ENCODE results near the gene NGFR. TPM values are rescaled to one million over a fixed set of nuclear protein-coding genes. Genes with fewer than 3 reads are reported as not detected.

The NGFR gene
- total RNA-seq, 4 donors from 2014 or later = 1.8 to 47.9 (median 9.9) TPM

GRCh38 chr17:49521471-49522356 lies 26.6 kb downstream of the NGFR start:
- DNase-seq = peak; percentile 52 to 58
- H3K36me3 ChIP-seq = no peaks in the 10 kb centered on the region
- no peaks in the 10 kb centered on the region for H3K27me3 ChIP-seq
- intact Hi-C loops (cut with DNase I; ENCODE audit: low total_unique reads) = no loop called here
- peaks cover 0 to 10% of the 10 kb centered on the region in 2 donors for H3K4me1 ChIP-seq
- peak overlapping the region; percentile 58 to 71 for H3K27ac ChIP-seq
- TF ChIP-seq POLR2A (IDR thresholded peaks at IDR 0.05) = no peak
- no peak for TF ChIP-seq CTCF (IDR thresholded peaks at IDR 0.05)
- no peak overlapping the region for H3K4me3 ChIP-seq
- H3K9me3 ChIP-seq = no peaks in the 10 kb centered on the region

GRCh38 chr17:49522357-49522890 lies 27.3 kb downstream of the NGFR start:
- DNase-seq = peak in 1 of 2 donors; percentile 11
- Histone ChIP-seq H3K4me3 (no peak overlapping the region), H3K27ac (peak overlapping the region; percentile 58 to 71), H3K4me1 (peaks cover 0 to 5% of the 10 kb centered on the region in 2 donors), H3K9me3 (no peaks in the 10 kb centered on the region), H3K36me3 (no peaks in the 10 kb centered on the region), H3K27me3 (no peaks in the 10 kb centered on the region)
- TF ChIP-seq POLR2A (IDR thresholded peaks at IDR 0.05) = no peak
- no peak for TF ChIP-seq CTCF (IDR thresholded peaks at IDR 0.05)
- intact Hi-C loops (cut with DNase I; ENCODE audit: low total_unique reads) = no loop called here

- Histone ChIP-seq H3K36me3 (no peaks in the 10 kb centered on the region), H3K9me3 (no peaks in the 10 kb centered on the region), H3K27ac (no peak overlapping the region), H3K27me3 (no peaks in the 10 kb centered on the region), H3K4me3 (no peak overlapping the region), H3K4me1 (peaks cover 0 to 5% of the 10 kb centered on the region in 2 donors)
- DNase-seq = no peak
- intact Hi-C loops (cut with DNase I; ENCODE audit: low total_unique reads) = no loop called here
- no peak for TF ChIP-seq CTCF (IDR thresholded peaks at IDR 0.05)
These were observed 28.1 kb downstream of the NGFR start for GRCh38 chr17:49523196-49523595.

GRCh38 chr17:49523706-49524472 lies 28.8 kb downstream of the NGFR start:
- Histone ChIP-seq H3K9me3 (no peaks in the 10 kb centered on the region), H3K27ac (no peak overlapping the region), H3K4me3 (no peak overlapping the region), H3K27me3 (no peaks in the 10 kb centered on the region), H3K36me3 (no peaks in the 10 kb centered on the region), H3K4me1 (peaks cover 0 to 5% of the 10 kb centered on the region in 2 donors)
- no peak for TF ChIP-seq CTCF (IDR thresholded peaks at IDR 0.05)
- no peak for TF ChIP-seq POLR2A (IDR thresholded peaks at IDR 0.05)
- DNase-seq = peak in 1 of 2 donors; percentile 15
- intact Hi-C loops (cut with DNase I; ENCODE audit: low total_unique reads) = no loop called here
